Measurements from ENCODE around the gene PPA1. TPM values are rescaled to one million over a fixed set of nuclear protein-coding genes. Genes with fewer than 3 reads are reported as not detected.
"Not testable (repeated sequence)": the region's sequence is repeated elsewhere in the genome, so short reads cannot be mapped to it uniquely, and the experiment has no call there.

Gene PPA1
- total and polyA plus RNA-seq, 8 donors, result 83.5 to 122 (median 102) TPM

GRCh38 chr10:70186090-70186489 lies 47.1 kb downstream of the PPA1 start:
- TF ChIP-seq, protein P1, sequence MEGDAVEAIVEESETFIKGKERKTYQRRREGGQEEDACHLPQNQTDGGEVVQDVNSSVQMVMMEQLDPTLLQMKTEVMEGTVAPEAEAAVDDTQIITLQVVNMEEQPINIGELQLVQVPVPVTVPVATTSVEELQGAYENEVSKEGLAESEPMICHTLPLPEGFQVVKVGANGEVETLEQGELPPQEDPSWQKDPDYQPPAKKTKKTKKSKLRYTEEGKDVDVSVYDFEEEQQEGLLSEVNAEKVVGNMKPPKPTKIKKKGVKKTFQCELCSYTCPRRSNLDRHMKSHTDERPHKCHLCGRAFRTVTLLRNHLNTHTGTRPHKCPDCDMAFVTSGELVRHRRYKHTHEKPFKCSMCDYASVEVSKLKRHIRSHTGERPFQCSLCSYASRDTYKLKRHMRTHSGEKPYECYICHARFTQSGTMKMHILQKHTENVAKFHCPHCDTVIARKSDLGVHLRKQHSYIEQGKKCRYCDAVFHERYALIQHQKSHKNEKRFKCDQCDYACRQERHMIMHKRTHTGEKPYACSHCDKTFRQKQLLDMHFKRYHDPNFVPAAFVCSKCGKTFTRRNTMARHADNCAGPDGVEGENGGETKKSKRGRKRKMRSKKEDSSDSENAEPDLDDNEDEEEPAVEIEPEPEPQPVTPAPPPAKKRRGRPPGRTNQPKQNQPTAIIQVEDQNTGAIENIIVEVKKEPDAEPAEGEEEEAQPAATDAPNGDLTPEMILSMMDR (IDR thresholded peaks at IDR 0.05), result no peak
- no peak overlapping the region for H3K4me3 ChIP-seq
- H3K4me1 ChIP-seq, result no peaks in the 10 kb centered on the region
- FAIRE-seq, result no peak
- no peak overlapping the region for H3K27ac ChIP-seq
- no peaks in the 10 kb centered on the region for H3K27me3 ChIP-seq
- DNase-seq, result no peak
- intact Hi-C loops (cut with DNase I), result no loop called here
- H3K9me3 ChIP-seq, result no peaks in the 10 kb centered on the region
- 79 to 90% methylated on average over 5 of the region's 5 CpGs for WGBS, 2 donors
- no peak for ATAC-seq
- H3K36me3 ChIP-seq, result no peaks in the 10 kb centered on the region

- H3K27me3 ChIP-seq, result no peaks in the 10 kb centered on the region
- no peaks in the 10 kb centered on the region for H3K4me1 ChIP-seq
- no peak for DNase-seq
- no peak for ATAC-seq
- H3K36me3 ChIP-seq, result no peaks in the 10 kb centered on the region
- H3K4me3 ChIP-seq, result no peak overlapping the region
- no peaks in the 10 kb centered on the region for H3K9me3 ChIP-seq
- WGBS, 2 donors, result 66 to 70% methylated on average over 2 of the region's 2 CpGs
- no peak overlapping the region for H3K27ac ChIP-seq
- TF ChIP-seq, protein P1 (IDR thresholded peaks at IDR 0.05), result no peak
- FAIRE-seq, result no peak
- intact Hi-C loops (cut with DNase I), result no loop called here
These were observed 49.9 kb downstream of the PPA1 start for GRCh38 chr10:70183304-70183703.

GRCh38 chr10:70179209-70179608 lies 54.0 kb downstream of the PPA1 start:
- H3K27me3 ChIP-seq; H3K27ac ChIP-seq; ATAC-seq; H3K4me3 ChIP-seq; H3K9me3 ChIP-seq; DNase-seq; H3K36me3 ChIP-seq; H3K4me1 ChIP-seq; intact Hi-C loops (cut with DNase I); FAIRE-seq: not testable (repeated sequence)
- 84 to 91% methylated on average over 8 of the region's 8 CpGs for WGBS, 2 donors

GRCh38 chr10:70178139-70178725 lies 55.0 kb downstream of the PPA1 start:
- Histone ChIP-seq H3K27ac (no peak overlapping the region), H3K4me1 (no peaks in the 10 kb centered on the region), H3K9me3 (no peaks in the 10 kb centered on the region), H3K36me3 (no peaks in the 10 kb centered on the region), H3K27me3 (no peaks in the 10 kb centered on the region), H3K4me3 (no peak overlapping the region)
- no peak for ATAC-seq
- WGBS, 2 donors, result 73 to 83% methylated on average over 4 of the region's 4 CpGs
- FAIRE-seq, result no peak
- no peak for DNase-seq
- TF ChIP-seq, protein P1 (IDR thresholded peaks at IDR 0.05), result no peak
- intact Hi-C loops (cut with DNase I), result no loop called here

GRCh38 chr10:70176441-70176840 lies 56.8 kb downstream of the PPA1 start:
- intact Hi-C loops (cut with DNase I), result no loop called here
- H3K4me1 ChIP-seq, result no peaks in the 10 kb centered on the region
- H3K9me3 ChIP-seq, result no peaks in the 10 kb centered on the region
- no peak for ATAC-seq
- H3K27me3 ChIP-seq, result no peaks in the 10 kb centered on the region
- H3K4me3 ChIP-seq, result no peak overlapping the region
- TF ChIP-seq, protein P1 (IDR thresholded peaks at IDR 0.05), result no peak
- H3K27ac ChIP-seq, result no peak overlapping the region
- 69 to 76% methylated on average over 6 of the region's 6 CpGs for WGBS, 2 donors
- DNase-seq, result no peak
- no peak for FAIRE-seq
- no peaks in the 10 kb centered on the region for H3K36me3 ChIP-seq

Measured in pancreas (tissue), 10 donors.